HG02759 (cell line): ENCODE measurements around the gene VGF.
"Not testable (repeated sequence)": the region's sequence is repeated elsewhere in the genome, so short reads cannot be mapped to it uniquely, and the experiment has no call there.

Experiments used
- ATAC-seq: cut with Tn5 transposase; IDR thresholded peaks from one replicate; pipeline ENCODE4 v1.9.1; 2021; ENCODE audit warnings: mild to moderate bottlenecking, moderate library complexity; ENCODE audit not compliant: unreplicated experiment

VGF gene

GRCh38 chr7:101121631-101121990 lies 43.8 kb downstream of the VGF start:
- ATAC-seq, result not testable (repeated sequence)

- no peak for ATAC-seq
Observed at GRCh38 chr7:101120315-101120714, 45.1 kb downstream of the VGF start.

GRCh38 chr7:101119876-101120275 lies 45.5 kb downstream of the VGF start:
- ATAC-seq, result no peak

- ATAC-seq, result no peak
Observed at GRCh38 chr7:101118856-101119255, 46.5 kb downstream of the VGF start.

- ATAC-seq, result no peak
Observed at GRCh38 chr7:101116898-101117297, 48.5 kb downstream of the VGF start.

- ATAC-seq, result no peak
Observed at GRCh38 chr7:101115215-101115614, 50.2 kb downstream of the VGF start.

GRCh38 chr7:101114492-101114891 lies 50.9 kb downstream of the VGF start:
- no peak for ATAC-seq

GRCh38 chr7:101113836-101114235 lies 51.5 kb downstream of the VGF start:
- no peak for ATAC-seq

- not testable (repeated sequence) for ATAC-seq
Observed at GRCh38 chr7:101113140-101113539, 52.2 kb downstream of the VGF start.
